ENCODE measurements around the gene GABRB1.

GRCh38 chr4:47383829-47384427, 352.6 kb downstream of the GABRB1 start:
- TF ChIP-seq SNAI2 (CRISPR knock-in tag; IDR thresholded peaks at IDR 0.05) (no peak), TCF4 (CRISPR knock-in tag; IDR thresholded peaks at IDR 0.05; ENCODE audit: borderline replicate concordance) (no peak), ARNTL (CRISPR knock-in tag; IDR thresholded peaks at IDR 0.05; ENCODE audit: borderline replicate concordance, low read depth) (no peak)

Measured in SK-N-SH treated with all-trans-retinoic acid at 6 μM for 48 hours (cell line).